NCI-H460 (cell line): Measurements from ENCODE around the gene SPESP1. TPM values are rescaled to one million over a fixed set of nuclear protein-coding genes. Genes with fewer than 3 reads are reported as not detected.
A peak's percentile ranks its signal among the peaks of the same experiment; 100 is the strongest.

Experiments used
- DNase-seq: peaks from one replicate; pipeline ENCODE4 v3.0.0-alpha.2; 2016; ENCODE audit warnings: low read depth; ENCODE audit errors: extremely low read depth
- polyA plus RNA-seq: library from polyadenylated mRNA; depleted of rRNA; stranded (reverse); fragments of >200 nt; gene quantifications from 2 replicates; pipeline ENCODE4 v1.2.3, GENCODE V29; 2014; cell fraction: nucleus; rRNA removed
- total RNA-seq: library from RNA; depleted of rRNA; stranded (reverse); fragments of >200 nt; shearing (Covaris generic); gene quantifications from 2 replicates; pipeline ENCODE4 v1.2.3, GENCODE V29; 2014; rRNA removed

The SPESP1 gene
- total RNA-seq = not detected in 2 replicates
- not detected in 2 replicates for polyA plus RNA-seq

GRCh38 chr15:68930268-68931022 lies at the start of gene SPESP1:
SPESP1 (plus strand) TSS chr15:68930525; CDS start chr15:68930654, 129 bp downstream.
- no peak for DNase-seq

GRCh38 chr15:68885070-68885469 lies 45.3 kb upstream of the SPESP1 start:
- DNase-seq = no peak

GRCh38 chr15:68887120-68887519 lies 43.2 kb upstream of the SPESP1 start:
- no peak for DNase-seq

GRCh38 chr15:68887819-68888218 lies 42.5 kb upstream of the SPESP1 start:
- no peak for DNase-seq

GRCh38 chr15:68888419-68888818 lies 41.9 kb upstream of the SPESP1 start:
- no peak for DNase-seq

GRCh38 chr15:68894208-68894607 lies 36.1 kb upstream of the SPESP1 start:
- no peak for DNase-seq

GRCh38 chr15:68896178-68896577 lies 34.1 kb upstream of the SPESP1 start:
- DNase-seq = no peak

- DNase-seq = no peak
Measured at GRCh38 chr15:68897016-68897415, 33.3 kb upstream of the SPESP1 start.

GRCh38 chr15:68900027-68900426 lies 30.3 kb upstream of the SPESP1 start:
- DNase-seq = no peak

- DNase-seq = no peak
Measured at GRCh38 chr15:68907396-68907923, 22.9 kb upstream of the SPESP1 start.

GRCh38 chr15:68909601-68910100 lies 20.7 kb upstream of the SPESP1 start:
- DNase-seq = no peak

GRCh38 chr15:68910341-68910740 lies 20.0 kb upstream of the SPESP1 start:
- DNase-seq = no peak

- no peak for DNase-seq
Measured at GRCh38 chr15:68910816-68911215, 19.5 kb upstream of the SPESP1 start.

GRCh38 chr15:68921926-68922325 lies 8.4 kb upstream of the SPESP1 start:
- no peak for DNase-seq

- DNase-seq = peak; percentile 71
Measured at GRCh38 chr15:68924866-68925560, 5.3 kb upstream of the SPESP1 start.

- no peak for DNase-seq
Measured at GRCh38 chr15:68933001-68933400, 2.7 kb downstream of the SPESP1 start.

GRCh38 chr15:68934341-68934740 lies 4.0 kb downstream of the SPESP1 start:
- no peak for DNase-seq

- no peak for DNase-seq
Measured at GRCh38 chr15:68935400-68935937, 5.1 kb downstream of the SPESP1 start.

GRCh38 chr15:68939501-68939900 lies 9.2 kb downstream of the SPESP1 start:
- DNase-seq = no peak

GRCh38 chr15:68951813-68952212 lies 21.5 kb downstream of the SPESP1 start:
- DNase-seq = no peak

GRCh38 chr15:68957696-68958095 lies 27.4 kb downstream of the SPESP1 start:
- no peak for DNase-seq
